Fibroblast of skin of abdomen (primary cell): ENCODE results near the gene RTEL1.

Experiments
- DNase-seq: peaks from one replicate; pipeline ENCODE4 v3.0.0-alpha.2; 2013

The RTEL1 gene

GRCh38 chr20:63689046-63690002 lies 31.2 kb downstream of the RTEL1 start:
- DNase-seq: no peak

- DNase-seq: no peak
Measured at GRCh38 chr20:63690003-63690897, 32.1 kb downstream of the RTEL1 start.

- no peak for DNase-seq
Measured at GRCh38 chr20:63690898-63691710, 33.0 kb downstream of the RTEL1 start.

DNA sequence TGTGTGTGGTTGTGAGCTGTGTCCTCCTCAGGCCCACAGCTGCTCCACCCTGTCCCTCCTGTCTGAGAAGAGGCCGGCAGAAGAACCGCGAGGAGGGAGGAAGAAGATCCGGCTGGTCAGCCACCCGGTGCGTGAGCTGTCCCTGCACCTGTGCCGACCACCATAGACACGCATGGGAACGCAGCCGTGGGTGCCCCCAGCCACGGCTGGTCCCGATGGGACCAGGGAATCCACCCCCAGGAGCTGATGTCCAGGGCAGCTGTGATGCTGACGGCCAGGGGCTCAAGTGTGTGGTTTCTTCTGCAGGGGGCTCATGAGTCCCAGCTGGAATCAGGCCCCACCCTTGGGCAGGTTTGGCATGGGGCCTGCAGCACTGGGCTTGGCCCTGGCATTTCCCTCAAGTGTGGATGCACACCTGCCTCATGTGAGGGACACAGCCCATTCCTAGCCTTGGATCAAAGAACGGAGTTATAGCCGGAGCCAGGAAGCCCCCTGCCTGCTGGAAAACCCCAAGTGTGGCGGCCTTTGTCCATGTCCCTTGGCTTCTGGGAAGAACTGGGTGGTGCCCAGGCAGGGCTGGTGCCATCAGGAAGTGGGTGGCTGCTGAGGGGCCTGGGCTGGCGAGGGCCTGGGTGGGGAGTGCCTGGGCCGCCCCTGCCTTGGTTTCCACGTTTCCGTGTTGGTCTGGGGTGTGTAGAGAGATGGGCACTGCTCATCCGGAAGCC lies 33.8 kb downstream of the RTEL1 start:
- no peak for DNase-seq

DNA sequence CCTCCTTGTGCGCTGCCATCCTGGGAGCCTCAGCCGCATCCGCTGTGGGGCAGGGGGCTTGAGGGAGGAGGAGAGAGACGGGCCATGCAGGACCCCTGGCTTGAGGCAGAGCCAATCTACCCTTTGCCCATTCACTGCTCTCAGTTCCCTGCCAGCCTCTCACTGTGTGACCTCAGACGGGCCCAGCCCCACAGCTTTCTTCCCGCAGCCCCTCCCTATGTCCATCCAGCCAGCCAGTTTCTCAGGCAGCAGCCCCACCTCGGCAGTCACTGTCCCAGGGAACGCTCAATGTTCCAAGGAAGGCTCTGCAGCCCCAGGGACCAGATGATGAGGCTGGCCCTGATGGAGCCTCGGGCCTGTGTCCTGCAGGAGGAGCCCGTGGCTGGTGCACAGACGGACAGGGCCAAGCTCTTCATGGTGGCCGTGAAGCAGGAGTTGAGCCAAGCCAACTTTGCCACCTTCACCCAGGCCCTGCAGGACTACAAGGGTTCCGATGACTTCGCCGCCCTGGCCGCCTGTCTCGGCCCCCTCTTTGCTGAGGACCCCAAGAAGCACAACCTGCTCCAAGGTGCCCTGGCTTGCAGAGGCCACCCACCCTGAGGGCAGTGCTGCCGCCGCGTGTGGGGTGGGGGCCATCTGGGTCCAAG lies 34.4 kb downstream of the RTEL1 start:
- DNase-seq: no peak

- DNase-seq: no peak
Measured at GRCh38 chr20:63693083-63693732, 35.1 kb downstream of the RTEL1 start.

DNA sequence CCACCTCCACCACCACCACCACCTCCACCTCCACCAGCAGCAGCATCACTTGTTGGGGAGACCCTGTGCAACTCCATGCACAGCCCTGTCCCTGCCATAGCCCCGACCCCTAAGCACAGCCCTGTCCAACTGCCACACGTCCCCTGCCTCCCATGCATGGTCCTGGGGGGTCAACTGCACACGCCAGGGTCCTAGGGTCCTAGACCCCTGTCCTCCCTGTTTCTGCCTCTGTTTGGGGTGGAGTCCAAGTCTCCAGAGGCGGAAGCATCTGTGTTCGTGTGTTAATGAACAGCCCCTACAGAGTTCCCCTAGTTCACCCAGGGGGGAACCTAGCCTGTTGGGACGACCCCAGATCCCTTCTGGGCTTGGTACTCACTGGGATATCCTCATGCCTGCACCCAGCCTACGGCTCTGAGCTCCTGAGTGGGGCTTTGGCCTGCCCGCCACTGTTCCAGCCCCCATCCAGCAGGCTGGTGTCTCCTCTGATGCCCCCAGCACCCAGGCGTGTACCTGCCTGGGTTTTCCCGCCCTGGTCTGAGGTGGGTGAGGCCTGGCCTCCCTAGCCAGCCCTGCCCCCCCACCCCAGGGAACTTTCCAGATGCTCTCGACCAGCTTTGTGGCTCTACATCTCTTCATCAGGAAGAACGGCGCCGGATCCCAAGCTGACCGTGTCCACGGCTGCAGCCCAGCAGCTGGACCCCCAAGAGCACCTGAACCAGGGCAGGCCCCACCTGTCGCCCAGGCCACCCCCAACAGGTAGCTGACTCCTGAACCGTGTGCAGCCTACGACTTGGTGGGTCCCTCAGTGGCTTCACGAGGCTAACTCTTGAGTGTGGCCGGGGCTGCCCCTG lies 35.8 kb downstream of the RTEL1 start:
- DNase-seq: no peak

- no peak for DNase-seq
Measured at GRCh38 chr20:63694584-63695423, 36.7 kb downstream of the RTEL1 start.

- DNase-seq: no peak
Measured at GRCh38 chr20:63695424-63696305, 37.6 kb downstream of the RTEL1 start.

DNA sequence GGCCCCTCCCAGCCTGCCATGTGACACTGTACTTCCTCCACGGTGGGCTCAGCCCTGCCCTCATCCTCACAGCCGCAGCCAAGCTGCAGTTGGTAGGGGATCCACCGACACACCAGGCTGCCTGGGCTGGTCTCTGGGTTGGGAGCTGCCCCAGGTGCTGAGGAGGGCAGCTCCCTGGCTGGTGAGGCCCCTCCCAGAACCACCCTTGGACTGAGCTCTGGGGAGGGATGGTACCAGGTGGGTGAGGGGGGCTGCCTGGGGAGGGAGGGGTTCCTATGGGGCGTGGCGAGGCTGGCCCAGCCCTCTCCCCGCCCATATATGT lies 38.2 kb downstream of the RTEL1 start:
- DNase-seq: peak; percentile 33

DNA sequence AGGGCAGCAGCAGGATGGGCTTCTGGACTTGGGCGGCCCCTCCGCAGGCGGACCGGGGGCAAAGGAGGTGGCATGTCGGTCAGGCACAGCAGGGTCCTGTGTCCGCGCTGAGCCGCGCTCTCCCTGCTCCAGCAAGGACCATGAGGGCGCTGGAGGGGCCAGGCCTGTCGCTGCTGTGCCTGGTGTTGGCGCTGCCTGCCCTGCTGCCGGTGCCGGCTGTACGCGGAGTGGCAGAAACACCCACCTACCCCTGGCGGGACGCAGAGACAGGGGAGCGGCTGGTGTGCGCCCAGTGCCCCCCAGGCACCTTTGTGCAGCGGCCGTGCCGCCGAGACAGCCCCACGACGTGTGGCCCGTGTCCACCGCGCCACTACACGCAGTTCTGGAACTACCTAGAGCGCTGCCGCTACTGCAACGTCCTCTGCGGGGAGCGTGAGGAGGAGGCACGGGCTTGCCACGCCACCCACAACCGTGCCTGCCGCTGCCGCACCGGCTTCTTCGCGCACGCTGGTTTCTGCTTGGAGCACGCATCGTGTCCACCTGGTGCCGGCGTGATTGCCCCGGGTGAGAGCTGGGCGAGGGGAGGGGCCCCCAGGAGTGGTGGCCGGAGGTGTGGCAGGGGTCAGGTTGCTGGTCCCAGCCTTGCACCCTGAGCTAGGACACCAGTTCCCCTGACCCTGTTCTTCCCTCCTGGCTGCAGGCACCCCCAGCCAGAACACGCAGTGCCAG lies 38.7 kb downstream of the RTEL1 start, which contains the start of gene TNFRSF6B:
Gene TNFRSF6B (plus strand): TSS at position 25 of the 729 bp plus-strand sequence. CDS start 116 bp downstream, at position 141.
- DNase-seq: no peak

DNA sequence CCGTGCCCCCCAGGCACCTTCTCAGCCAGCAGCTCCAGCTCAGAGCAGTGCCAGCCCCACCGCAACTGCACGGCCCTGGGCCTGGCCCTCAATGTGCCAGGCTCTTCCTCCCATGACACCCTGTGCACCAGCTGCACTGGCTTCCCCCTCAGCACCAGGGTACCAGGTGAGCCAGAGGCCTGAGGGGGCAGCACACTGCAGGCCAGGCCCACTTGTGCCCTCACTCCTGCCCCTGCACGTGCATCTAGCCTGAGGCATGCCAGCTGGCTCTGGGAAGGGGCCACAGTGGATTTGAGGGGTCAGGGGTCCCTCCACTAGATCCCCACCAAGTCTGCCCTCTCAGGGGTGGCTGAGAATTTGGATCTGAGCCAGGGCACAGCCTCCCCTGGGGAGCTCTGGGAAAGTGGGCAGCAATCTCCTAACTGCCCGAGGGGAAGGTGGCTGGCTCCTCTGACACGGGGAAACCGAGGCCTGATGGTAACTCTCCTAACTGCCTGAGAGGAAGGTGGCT lies 39.3 kb downstream of the RTEL1 start:
- no peak for DNase-seq

DNA sequence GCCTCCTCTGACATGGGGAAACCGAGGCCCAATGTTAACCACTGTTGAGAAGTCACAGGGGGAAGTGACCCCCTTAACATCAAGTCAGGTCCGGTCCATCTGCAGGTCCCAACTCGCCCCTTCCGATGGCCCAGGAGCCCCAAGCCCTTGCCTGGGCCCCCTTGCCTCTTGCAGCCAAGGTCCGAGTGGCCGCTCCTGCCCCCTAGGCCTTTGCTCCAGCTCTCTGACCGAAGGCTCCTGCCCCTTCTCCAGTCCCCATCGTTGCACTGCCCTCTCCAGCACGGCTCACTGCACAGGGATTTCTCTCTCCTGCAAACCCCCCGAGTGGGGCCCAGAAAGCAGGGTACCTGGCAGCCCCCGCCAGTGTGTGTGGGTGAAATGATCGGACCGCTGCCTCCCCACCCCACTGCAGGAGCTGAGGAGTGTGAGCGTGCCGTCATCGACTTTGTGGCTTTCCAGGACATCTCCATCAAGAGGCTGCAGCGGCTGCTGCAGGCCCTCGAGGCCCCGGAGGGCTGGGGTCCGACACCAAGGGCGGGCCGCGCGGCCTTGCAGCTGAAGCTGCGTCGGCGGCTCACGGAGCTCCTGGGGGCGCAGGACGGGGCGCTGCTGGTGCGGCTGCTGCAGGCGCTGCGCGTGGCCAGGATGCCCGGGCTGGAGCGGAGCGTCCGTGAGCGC lies 39.9 kb downstream of the RTEL1 start:
- DNase-seq: no peak

DNA sequence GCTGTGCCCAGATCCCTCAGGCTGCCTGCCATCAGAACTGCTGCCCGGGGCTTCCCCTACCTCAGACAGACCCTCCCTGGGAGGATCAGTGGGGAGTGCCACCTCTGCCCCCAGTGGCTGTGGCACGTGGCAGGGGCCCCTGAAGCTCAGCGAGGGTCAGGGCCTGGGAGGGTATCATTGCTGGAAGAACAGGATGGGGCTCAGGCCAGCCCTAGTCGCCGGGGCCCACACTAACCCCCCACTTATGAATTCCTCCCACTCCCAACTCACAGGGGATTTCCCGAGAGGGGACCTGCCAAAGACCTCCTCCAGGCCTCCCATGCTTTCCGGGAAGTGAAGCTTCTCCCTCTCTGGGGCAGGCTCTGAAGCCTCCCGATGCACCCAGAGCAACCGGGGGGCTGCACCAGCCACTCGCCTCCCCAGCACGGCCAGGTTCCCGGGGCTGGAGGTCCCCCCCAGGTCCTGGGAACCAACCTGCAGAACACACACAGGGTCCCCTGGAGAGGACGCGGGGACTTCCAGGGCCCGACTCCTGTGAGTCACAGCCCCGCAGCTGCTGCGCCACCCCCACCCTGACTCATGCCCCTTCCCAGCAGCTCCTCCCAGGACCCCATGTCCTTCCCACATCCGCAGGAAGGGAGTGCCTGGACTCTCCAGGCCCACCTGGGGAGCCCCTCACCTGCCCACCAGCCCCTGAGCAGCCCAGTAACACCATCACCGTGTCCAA lies 40.8 kb downstream of the RTEL1 start:
- DNase-seq: peak; percentile 87

DNA sequence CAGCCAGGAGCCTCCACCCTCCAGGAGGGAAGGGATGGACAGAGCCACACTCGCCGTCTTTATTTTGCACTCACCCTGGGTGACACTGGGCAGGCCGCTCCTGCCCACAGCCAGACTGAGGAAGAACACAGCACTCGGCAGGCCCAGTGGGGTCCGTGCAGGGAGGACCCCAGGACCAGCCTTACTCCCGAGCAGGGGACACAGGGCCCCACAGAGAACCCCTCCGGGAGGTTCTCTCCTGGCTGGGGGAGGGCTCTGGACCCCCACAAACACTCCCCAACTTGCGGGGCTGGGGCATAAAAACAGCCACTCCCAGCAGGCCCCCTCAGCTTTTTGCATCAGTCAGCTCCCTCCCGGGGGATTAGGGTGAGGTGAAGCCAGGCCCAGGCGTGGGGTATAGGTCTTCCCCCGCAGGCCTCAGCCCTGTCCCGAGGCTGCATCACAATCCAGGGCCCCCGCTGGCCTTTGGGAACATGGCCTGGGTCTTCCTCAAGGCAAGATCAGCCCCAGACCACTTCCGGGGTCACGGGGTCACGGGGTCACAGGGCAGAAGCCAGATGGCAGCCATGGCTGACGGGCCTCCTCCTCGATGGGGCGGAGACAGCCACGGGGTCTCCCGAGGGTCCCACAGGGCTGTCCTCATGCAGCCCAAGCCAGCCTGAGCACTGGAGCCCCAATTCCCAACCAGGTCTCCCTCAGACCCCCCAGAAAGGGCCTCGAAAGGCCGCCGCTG lies 41.5 kb downstream of the RTEL1 start:
- DNase-seq: no peak
